Mammary epithelial cell (primary cell): ENCODE data around the gene OR4M1.

Experiments
- EZH2 ChIP-seq: IDR thresholded peaks from 2 replicates; pipeline ENCODE4 v1.6.1; 2012; ENCODE audit warnings: low read length, inconsistent platforms, borderline replicate concordance
- TF ChIP-seq, protein P1 (sequence below), 2 donors: IDR thresholded peaks in 1 of 2; conservative IDR thresholded peaks in 1 of 2; 2 replicates each; pipeline ENCODE4 v1.5.1; 2011 to 2012; ENCODE audit warnings: inconsistent platforms in 2 of 2, low read length in 2 of 2, mild to moderate bottlenecking in 2 of 2, control low read depth in 1 of 2, low read depth in 1 of 2; ENCODE audit not compliant: insufficient read depth in 1 of 2; ENCODE audit errors: extremely low read depth in 1 of 2

DNA sequence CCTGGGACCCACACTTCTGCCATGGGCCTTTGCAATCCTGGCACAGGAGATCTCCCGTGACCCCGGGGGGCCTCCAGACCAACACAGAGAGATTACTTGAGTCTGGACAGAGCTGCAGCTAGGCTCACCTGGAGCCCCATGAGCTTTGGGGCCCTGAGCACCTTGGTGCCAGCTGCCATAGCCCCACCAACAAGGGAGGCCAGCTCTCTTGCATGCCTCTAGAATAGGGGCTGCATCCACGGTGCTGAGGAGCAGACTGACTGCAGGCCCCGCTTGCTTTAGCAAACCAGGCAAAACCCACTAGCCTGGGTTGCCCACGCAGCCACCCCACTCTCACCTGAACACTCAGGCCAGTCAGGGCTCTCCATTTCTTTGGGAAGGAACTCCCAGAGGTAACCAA is 26.6 kb downstream of the OR4M1 start:
- TF ChIP-seq, protein P1, sequence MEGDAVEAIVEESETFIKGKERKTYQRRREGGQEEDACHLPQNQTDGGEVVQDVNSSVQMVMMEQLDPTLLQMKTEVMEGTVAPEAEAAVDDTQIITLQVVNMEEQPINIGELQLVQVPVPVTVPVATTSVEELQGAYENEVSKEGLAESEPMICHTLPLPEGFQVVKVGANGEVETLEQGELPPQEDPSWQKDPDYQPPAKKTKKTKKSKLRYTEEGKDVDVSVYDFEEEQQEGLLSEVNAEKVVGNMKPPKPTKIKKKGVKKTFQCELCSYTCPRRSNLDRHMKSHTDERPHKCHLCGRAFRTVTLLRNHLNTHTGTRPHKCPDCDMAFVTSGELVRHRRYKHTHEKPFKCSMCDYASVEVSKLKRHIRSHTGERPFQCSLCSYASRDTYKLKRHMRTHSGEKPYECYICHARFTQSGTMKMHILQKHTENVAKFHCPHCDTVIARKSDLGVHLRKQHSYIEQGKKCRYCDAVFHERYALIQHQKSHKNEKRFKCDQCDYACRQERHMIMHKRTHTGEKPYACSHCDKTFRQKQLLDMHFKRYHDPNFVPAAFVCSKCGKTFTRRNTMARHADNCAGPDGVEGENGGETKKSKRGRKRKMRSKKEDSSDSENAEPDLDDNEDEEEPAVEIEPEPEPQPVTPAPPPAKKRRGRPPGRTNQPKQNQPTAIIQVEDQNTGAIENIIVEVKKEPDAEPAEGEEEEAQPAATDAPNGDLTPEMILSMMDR (conservative IDR thresholded peaks at IDR 0.05 in 1 of 2, IDR thresholded peaks at IDR 0.05 in 1 of 2; ENCODE audit: extremely low read depth in 1 of 2, insufficient read depth in 1 of 2, low read depth in 1 of 2, low read length in 2 of 2), result no peak
- no peak for TF ChIP-seq EZH2
